Measurements from ENCODE around the gene NSD1. TPM values are rescaled to one million over a fixed set of nuclear protein-coding genes. Genes with fewer than 3 reads are reported as not detected.

NSD1 gene
- polyA plus RNA-seq (ENCODE audit: insufficient read length in 4 of 4): 10 to 100 TPM; 52.7 to 64.9 (median 57.5) TPM

DNA sequence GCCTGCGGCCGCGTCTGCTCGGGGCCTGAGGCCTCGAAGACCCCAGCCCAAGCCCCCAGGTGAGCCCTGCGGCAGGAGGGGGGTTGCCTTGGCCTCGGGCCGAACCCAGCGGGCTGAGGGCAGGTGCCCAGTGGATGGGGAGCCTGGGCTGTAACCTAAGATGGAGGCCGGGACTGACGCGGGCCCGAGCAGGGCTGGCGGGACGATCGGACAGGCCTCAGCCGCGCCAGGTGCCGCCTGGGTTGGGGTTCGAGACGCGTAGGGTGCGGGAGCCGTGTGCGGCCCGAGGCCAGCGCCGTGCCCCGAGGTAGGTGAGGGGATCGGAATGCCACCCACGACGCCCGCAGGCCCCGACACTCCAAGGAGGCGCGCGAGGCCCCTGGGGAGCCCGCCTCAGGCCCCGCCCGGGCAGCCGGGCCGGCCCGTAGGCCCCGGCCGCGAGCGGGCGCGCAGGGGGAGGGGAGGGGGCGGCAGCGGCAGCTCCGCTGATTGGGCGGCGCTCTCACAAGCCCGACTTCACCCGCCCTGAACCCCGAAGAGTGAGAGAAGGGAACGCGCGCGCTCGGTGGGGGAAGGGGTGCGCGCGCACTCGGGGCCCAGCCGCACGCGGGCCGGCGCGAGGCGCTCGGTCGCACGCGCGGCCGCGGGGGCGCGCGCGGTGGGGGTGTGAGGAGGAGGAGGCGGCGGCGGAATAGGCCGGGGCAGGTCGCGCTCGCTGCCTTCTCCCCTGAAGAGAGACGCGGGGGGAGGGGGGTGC lies at the start of gene NSD1:
TSS of gene NSD1 (plus strand) at position 678 of the 757 bp plus-strand sequence. CDS start 1,331 bp downstream, outside the sequence.
- peak in 3 of 4 donors; percentile 69 to 84 (median 75) for DNase-seq (ENCODE audit: low read depth in 4 of 4, low spot score in 2 of 4)

DNA sequence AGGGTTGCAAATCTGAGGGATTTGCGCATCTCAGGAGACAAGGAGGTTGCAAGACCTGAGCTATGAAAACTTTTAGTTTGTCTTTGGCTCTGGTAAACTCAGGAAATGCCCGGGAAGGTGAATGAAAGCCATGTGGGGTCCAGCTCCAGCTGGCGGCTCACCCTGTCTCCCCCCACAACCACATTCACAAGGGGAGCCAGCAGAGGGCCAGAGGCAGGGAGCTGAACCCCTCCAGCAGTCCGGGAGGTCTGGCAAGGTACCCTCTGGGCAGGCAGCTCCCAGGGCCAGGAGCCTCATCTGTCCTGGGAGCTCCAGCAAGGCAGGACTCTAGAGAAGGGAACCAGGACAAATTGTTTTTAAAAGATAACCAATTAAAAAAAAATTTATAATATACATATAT lies 49.4 kb upstream of the NSD1 start:
- no peak for DNase-seq (ENCODE audit: low read depth in 4 of 4, low spot score in 2 of 4)

GRCh38 chr5:177085985-177086653 lies 47.5 kb upstream of the NSD1 start:
- DNase-seq (ENCODE audit: low read depth in 4 of 4, low spot score in 2 of 4): no peak

GRCh38 chr5:177086654-177087397 lies 46.7 kb upstream of the NSD1 start, which contains the start of gene FGFR4:
FGFR4 (plus strand) TSS chr5:177086915; CDS start chr5:177089603, 2,688 bp downstream.
- DNase-seq (ENCODE audit: low read depth in 4 of 4, low spot score in 2 of 4): peak in 2 of 4 donors; percentile 56 to 61

DNA sequence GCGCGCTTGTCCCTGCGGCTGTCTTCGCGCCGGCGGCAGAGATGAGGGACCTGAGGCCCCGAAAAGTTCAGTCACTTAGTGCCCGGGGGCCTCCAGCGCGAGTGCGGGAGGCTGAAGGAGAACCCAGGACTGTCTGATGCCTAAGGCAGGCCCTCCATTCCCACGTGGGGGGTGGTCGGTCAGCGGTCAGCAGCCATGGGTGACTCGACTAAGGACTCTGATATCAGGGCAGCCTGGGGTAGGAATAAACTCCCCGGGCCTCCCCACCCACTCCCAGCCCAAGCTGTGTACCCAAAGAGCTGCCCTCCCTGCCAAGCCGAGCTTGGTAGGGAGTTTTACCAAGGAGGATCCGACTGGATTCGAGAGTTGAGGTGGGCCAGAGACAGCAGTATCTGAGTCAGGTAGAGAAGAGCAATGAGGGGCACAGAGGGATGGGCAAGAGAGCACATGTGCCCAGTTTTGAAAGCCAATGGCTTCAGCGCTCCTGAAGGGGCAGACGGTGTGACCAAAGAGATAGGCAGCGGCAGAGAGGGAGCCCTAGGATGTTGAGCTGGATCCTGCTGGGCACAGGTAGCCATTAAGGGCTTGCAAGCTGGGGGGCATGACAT lies 46.1 kb upstream of the NSD1 start:
- DNase-seq (ENCODE audit: low read depth in 4 of 4, low spot score in 2 of 4): no peak

DNA sequence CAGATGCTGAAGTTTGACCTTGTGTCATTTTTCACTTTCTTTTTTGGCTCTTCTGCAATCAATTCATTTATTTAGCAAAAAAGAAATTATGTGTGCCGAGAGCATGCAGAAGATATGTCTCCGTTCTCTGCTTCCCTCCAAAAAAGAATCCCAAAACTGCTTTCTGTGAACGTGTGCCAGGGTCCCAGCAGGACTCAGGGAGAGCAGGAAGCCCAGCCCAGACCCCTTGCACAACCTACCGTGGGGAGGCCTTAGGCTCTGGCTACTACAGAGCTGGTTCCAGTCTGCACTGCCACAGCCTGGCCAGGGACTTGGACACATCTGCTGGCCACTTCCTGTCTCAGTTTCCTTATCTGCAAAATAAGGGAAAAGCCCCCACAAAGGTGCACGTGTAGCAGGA lies 44.4 kb upstream of the NSD1 start:
- no peak for DNase-seq (ENCODE audit: low read depth in 4 of 4, low spot score in 2 of 4)

GRCh38 chr5:177089825-177090641 lies 43.5 kb upstream of the NSD1 start:
- DNase-seq (ENCODE audit: low read depth in 4 of 4, low spot score in 2 of 4): no peak

DNA sequence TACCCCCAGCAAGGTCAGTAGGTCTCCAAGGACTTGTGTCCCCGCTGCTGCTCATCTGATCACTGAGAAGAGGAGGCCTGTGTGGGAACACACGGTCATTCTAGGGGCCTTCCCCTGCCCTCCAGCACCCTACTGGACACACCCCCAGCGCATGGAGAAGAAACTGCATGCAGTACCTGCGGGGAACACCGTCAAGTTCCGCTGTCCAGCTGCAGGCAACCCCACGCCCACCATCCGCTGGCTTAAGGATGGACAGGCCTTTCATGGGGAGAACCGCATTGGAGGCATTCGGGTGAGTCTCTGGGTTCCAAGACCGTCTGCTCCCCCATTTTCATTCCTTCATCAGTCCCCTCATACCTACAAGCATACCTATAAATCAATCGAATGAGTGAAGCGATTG lies 42.8 kb upstream of the NSD1 start:
- DNase-seq (ENCODE audit: low read depth in 4 of 4, low spot score in 2 of 4): no peak

DNA sequence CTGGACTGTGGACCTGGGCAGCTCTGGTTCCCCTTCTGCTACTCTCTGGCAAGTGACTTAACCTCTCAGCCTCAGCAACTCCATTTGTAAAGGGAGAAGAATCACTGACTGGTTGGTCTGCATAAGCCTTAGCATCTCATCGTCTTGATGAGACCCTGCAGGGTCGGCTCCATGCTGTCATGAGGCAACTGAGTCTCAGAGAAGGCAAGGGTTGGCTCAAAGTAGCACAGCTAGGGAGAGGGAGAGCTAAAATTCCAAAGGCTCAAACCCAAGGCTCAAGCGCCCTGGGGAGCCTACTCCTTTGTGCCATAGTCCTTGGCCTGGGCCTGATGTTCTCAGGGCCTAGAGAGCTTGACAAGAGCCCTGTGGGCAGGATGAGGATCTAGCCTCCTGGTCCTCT lies 42.3 kb upstream of the NSD1 start:
- DNase-seq (ENCODE audit: low read depth in 4 of 4, low spot score in 2 of 4): no peak

GRCh38 chr5:177092178-177093081 lies 41.1 kb upstream of the NSD1 start:
- no peak for DNase-seq (ENCODE audit: low read depth in 4 of 4, low spot score in 2 of 4)

- DNase-seq (ENCODE audit: low read depth in 4 of 4, low spot score in 2 of 4): no peak
Measured at GRCh38 chr5:177093082-177093712, 40.4 kb upstream of the NSD1 start.

DNA sequence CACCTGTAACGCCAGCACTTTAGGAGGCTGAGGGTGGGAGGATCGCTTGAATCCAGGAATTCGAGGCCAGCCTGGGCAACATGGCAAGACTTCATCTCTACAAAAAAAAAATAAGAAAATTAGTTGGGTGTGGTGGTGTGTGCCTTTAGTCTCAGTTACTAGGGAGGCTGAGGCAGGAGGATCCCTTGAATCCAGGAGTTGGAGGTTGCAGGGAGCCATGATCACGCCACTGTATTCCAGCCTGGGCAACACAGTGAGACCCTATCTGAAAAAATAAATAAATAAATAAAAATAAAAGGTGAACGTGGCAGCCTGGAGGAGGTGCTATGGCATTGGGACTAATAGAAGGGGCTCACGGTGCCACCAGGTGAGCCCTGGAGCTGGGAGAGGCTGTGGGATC lies 39.8 kb upstream of the NSD1 start:
- DNase-seq (ENCODE audit: low read depth in 4 of 4, low spot score in 2 of 4): no peak

DNA sequence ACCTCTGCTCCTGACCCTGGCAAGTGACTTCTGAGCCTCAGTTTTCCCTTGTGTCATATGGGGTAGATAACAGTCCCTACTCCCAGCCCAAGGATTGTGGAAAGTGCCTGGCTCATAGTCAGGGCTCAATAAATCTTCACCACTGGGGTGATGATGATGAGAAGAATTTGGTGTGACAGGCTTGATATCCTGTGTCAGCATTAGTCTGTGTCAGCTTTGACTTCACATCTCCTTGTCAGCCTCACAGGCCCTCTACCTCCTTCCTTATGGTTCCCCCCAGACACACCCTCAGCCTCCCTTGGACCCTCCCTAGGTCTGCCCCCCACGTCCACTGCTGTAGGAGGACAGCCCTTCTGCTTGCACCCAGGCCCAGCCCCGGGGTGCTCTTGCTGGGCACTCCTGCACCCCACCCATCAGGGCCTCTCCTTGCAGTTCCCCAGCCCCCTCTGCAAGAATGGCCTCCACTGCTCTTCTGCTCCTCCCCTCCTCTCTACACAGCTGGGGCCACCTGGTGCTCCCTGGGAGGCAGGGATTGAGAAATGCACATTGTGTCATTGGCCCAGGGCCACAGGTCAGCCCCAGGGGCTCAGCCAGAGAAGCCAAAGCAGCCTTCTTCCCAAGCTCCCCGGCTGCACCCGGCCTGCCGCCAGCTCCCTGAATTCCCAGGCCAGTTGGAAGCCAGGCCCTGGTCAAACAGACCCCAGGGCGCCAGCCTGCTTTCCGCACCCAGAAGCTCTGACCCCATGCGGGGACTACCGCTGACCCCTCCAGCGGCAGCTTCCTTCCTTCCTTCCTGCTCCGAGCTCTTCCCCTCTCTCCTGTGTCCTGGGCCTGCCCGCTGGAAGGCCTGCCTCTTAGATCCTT lies 39.1 kb upstream of the NSD1 start:
- peak in 1 of 4 donors; percentile 65 for DNase-seq (ENCODE audit: low read depth in 4 of 4, low spot score in 2 of 4)

DNA sequence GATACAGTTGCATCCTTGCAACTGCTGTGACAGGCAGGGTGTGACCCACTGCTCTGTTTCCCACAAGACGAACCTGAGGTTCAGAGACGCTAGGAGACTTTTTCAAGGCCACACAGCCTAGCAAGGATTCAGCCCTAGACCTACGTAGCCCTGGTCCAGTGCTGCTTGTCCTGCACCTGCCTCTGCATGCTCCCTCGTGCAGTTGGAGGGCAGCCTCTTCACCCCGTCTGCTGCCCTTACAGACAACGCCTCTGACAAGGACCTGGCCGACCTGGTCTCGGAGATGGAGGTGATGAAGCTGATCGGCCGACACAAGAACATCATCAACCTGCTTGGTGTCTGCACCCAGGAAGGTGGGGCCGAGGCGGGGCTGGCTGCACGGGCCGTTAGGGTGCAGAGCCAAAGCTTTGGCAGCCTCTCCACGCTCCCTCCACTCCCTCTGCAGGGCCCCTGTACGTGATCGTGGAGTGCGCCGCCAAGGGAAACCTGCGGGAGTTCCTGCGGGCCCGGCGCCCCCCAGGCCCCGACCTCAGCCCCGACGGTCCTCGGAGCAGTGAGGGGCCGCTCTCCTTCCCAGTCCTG lies 38.4 kb upstream of the NSD1 start:
- no peak for DNase-seq (ENCODE audit: low read depth in 4 of 4, low spot score in 2 of 4)

DNA sequence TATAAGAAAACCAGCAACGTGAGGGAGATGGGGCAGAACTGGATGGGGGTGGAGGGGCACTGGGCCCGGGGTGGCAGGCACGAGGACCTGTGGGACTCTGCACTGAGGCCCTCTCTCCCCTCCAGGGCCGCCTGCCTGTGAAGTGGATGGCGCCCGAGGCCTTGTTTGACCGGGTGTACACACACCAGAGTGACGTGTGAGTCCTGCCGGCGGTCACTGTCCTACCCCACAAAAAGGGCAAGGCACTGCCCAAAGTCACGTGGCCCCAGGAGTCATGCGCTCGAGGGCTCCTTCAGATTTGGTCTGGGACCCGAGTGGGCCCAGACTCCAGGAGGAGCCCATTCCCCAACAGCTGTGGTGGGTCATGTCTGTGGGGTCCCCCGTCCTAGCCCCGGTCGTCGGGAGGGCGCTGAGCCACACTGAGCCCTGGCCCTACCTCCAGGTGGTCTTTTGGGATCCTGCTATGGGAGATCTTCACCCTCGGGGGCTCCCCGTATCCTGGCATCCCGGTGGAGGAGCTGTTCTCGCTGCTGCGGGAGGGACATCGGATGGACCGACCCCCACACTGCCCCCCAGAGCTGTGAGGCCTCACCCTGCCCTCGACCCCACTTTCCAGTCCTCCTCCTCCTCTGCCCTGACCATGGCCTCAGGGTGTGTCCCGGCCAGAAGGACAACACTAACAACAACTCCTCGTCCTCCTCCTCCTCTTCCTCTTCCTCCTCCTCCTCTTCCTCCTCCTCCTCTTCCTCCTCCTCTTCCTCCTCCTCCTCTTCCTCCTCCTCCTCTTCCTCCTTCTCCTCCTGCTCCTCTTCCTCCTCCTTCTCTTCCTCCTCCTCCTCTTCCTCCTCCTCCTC lies 37.2 kb upstream of the NSD1 start:
- DNase-seq (ENCODE audit: low read depth in 4 of 4, low spot score in 2 of 4): no peak

Data from left renal cortex interstitium (tissue), 4 donors.